ENCODE data around the gene CAMTA1. TPM values are rescaled to one million over a fixed set of nuclear protein-coding genes. Genes with fewer than 3 reads are reported as not detected.

The CAMTA1 gene
- total RNA-seq, 1 donor from 2014 or later = 166 TPM

- no peak for DNase-seq
- intact Hi-C loops (cut with micrococcal nuclease) = no loop called here
- no peak for ATAC-seq
These were observed 424.1 kb downstream of the CAMTA1 start for GRCh38 chr1:7209336-7209735.

GRCh38 chr1:7218210-7218832, 433.1 kb downstream of the CAMTA1 start:
- ATAC-seq = no peak

GRCh38 chr1:7219031-7219430, 433.8 kb downstream of the CAMTA1 start:
- ATAC-seq = no peak
- DNase-seq = no peak
- intact Hi-C loops (cut with micrococcal nuclease) = loop anchor here (10.0 kb wide), 2 partner anchors 424 to 494 kb away; no protein-coding TSS in a partner anchor

More at GRCh38 chr1:7218210-7218832, 433.1 kb downstream of the CAMTA1 start:
- intact Hi-C loops (cut with micrococcal nuclease) = loop anchor here (10.0 kb wide), 2 partner anchors 424 to 494 kb away; no protein-coding TSS in a partner anchor
- no peak for DNase-seq

- DNase-seq (no peak), ATAC-seq (no peak)
- intact Hi-C loops (cut with micrococcal nuclease) = no loop called here
These were observed 434.8 kb downstream of the CAMTA1 start for GRCh38 chr1:7220007-7220406.

- ATAC-seq = no peak
These were observed 435.5 kb downstream of the CAMTA1 start for GRCh38 chr1:7220712-7221252.

GRCh38 chr1:7221826-7222694, 436.8 kb downstream of the CAMTA1 start:
- DNase-seq = no peak
- intact Hi-C loops (cut with micrococcal nuclease) = no loop called here
- no peak for ATAC-seq

More at GRCh38 chr1:7220712-7221252, 435.5 kb downstream of the CAMTA1 start:
- intact Hi-C loops (cut with micrococcal nuclease) = no loop called here
- DNase-seq = no peak

- DNase-seq (no peak), ATAC-seq (no peak)
- intact Hi-C loops (cut with micrococcal nuclease) = no loop called here
These were observed 437.4 kb downstream of the CAMTA1 start for GRCh38 chr1:7222695-7223015.

GRCh38 chr1:7223334-7224080, 438.3 kb downstream of the CAMTA1 start:
- no peak for DNase-seq
- intact Hi-C loops (cut with micrococcal nuclease) = no loop called here
- no peak for ATAC-seq

GRCh38 chr1:7224081-7224534, 438.9 kb downstream of the CAMTA1 start:
- DNase-seq = no peak
- intact Hi-C loops (cut with micrococcal nuclease) = no loop called here
- no peak for ATAC-seq

GRCh38 chr1:7224644-7225043, 439.4 kb downstream of the CAMTA1 start:
- intact Hi-C loops (cut with micrococcal nuclease) = no loop called here
- DNase-seq (peak; percentile 47), ATAC-seq (peak; percentile 41)

GRCh38 chr1:7225711-7226505, 440.7 kb downstream of the CAMTA1 start:
- ATAC-seq (no peak), DNase-seq (no peak)
- intact Hi-C loops (cut with micrococcal nuclease) = no loop called here

- intact Hi-C loops (cut with micrococcal nuclease) = no loop called here
- DNase-seq (no peak), ATAC-seq (no peak)
These were observed 442.4 kb downstream of the CAMTA1 start for GRCh38 chr1:7227654-7228053.

- ATAC-seq (no peak), DNase-seq (no peak)
- intact Hi-C loops (cut with micrococcal nuclease) = no loop called here
These were observed 443.2 kb downstream of the CAMTA1 start for GRCh38 chr1:7228252-7228961.

GRCh38 chr1:7229186-7229585, 443.9 kb downstream of the CAMTA1 start:
- DNase-seq = no peak
- ATAC-seq = no peak
- intact Hi-C loops (cut with micrococcal nuclease) = no loop called here

GRCh38 chr1:7229696-7230631, 444.7 kb downstream of the CAMTA1 start:
- no peak for DNase-seq
- intact Hi-C loops (cut with micrococcal nuclease) = no loop called here
- no peak for ATAC-seq

- DNase-seq (no peak), ATAC-seq (no peak)
- intact Hi-C loops (cut with micrococcal nuclease) = no loop called here
These were observed 447.4 kb downstream of the CAMTA1 start for GRCh38 chr1:7232441-7233236.

- DNase-seq (no peak), ATAC-seq (no peak)
- intact Hi-C loops (cut with micrococcal nuclease) = no loop called here
These were observed 447.9 kb downstream of the CAMTA1 start for GRCh38 chr1:7233237-7233540.
